ENCODE measurements around the gene STPG4.

The STPG4 gene

GRCh38 chr2:47049502-47049901 is 105.6 kb downstream of the STPG4 start:
- DNase-seq: no peak

- DNase-seq: no peak
These were observed 106.2 kb downstream of the STPG4 start for GRCh38 chr2:47048801-47049480.

- no peak for DNase-seq
These were observed 108.8 kb downstream of the STPG4 start for GRCh38 chr2:47046271-47046670.

GRCh38 chr2:47043891-47044239 is 111.2 kb downstream of the STPG4 start:
- no peak for DNase-seq

GRCh38 chr2:47043142-47043890 is 111.8 kb downstream of the STPG4 start:
- no peak for DNase-seq

GRCh38 chr2:47041891-47042684 is 113.0 kb downstream of the STPG4 start:
- no peak for DNase-seq

- DNase-seq: no peak
These were observed 114.0 kb downstream of the STPG4 start for GRCh38 chr2:47041063-47041462.

GRCh38 chr2:47040651-47041050 is 114.5 kb downstream of the STPG4 start:
- no peak for DNase-seq

GRCh38 chr2:47039913-47040562 is 115.1 kb downstream of the STPG4 start:
- no peak for DNase-seq

- no peak for DNase-seq
These were observed 115.6 kb downstream of the STPG4 start for GRCh38 chr2:47039489-47039870.

GRCh38 chr2:47038656-47039488 is 116.2 kb downstream of the STPG4 start:
- DNase-seq: no peak

- DNase-seq: no peak
These were observed 117.4 kb downstream of the STPG4 start for GRCh38 chr2:47037678-47038077.

Measured in NCI-H446 treated with DMSO at 0.1 percent for 48 hours (cell line).